ENCODE data around the gene LTF. TPM values are rescaled to one million over a fixed set of nuclear protein-coding genes. Genes with fewer than 3 reads are reported as not detected.
"Not testable (repeated sequence)": the region's sequence is repeated elsewhere in the genome, so short reads cannot be mapped to it uniquely, and the experiment has no call there.

The LTF gene
- total RNA-seq, 1 donor from 2014 or later: 1.4 TPM

DNA sequence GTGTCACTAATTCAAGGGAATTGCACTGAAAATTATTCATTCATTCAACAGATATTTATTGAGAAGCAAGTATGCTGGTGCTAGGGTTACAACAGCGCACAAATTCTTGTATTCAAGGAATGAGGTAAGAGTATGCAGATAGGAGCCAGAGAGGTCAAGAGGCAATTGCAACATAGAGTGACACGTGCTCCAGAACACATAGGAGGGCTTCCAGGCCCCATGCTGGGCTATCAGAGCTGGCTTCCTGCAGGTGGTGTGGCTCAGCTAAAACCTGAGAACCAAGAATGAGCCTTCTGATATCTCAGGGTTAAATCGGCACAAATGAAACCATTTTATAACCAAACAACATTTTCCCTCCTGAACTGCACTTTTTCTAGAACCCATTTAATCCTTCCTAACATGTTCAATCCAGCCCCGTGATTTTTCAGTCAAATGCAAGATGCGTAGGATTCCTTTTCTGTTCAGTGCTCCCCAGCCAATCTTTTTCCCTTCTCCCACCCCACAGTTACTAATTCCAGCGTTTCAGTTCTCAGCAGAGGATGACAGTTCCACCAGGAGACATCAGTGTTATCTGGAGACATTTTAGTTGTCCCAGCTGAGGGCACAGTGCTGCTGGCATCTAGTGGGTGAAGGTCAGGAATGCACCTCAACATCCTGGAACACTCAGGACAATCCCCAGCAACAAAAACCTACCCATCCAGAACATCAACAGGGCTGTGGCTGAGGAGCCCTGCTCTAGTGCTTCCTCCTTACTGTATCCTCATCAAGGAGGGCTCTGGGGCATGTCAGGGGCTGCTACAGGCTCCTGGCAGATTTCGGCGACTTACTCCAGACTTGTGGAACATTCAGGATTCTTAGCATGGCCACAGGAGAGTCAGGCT, 70.9 kb downstream of the LTF start:
- TF ChIP-seq, protein P1, sequence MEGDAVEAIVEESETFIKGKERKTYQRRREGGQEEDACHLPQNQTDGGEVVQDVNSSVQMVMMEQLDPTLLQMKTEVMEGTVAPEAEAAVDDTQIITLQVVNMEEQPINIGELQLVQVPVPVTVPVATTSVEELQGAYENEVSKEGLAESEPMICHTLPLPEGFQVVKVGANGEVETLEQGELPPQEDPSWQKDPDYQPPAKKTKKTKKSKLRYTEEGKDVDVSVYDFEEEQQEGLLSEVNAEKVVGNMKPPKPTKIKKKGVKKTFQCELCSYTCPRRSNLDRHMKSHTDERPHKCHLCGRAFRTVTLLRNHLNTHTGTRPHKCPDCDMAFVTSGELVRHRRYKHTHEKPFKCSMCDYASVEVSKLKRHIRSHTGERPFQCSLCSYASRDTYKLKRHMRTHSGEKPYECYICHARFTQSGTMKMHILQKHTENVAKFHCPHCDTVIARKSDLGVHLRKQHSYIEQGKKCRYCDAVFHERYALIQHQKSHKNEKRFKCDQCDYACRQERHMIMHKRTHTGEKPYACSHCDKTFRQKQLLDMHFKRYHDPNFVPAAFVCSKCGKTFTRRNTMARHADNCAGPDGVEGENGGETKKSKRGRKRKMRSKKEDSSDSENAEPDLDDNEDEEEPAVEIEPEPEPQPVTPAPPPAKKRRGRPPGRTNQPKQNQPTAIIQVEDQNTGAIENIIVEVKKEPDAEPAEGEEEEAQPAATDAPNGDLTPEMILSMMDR (IDR thresholded peaks at IDR 0.05): no peak
- no peaks in the 10 kb centered on the region for H3K36me3 ChIP-seq
- intact Hi-C loops (cut with DNase I): no loop called here

DNA sequence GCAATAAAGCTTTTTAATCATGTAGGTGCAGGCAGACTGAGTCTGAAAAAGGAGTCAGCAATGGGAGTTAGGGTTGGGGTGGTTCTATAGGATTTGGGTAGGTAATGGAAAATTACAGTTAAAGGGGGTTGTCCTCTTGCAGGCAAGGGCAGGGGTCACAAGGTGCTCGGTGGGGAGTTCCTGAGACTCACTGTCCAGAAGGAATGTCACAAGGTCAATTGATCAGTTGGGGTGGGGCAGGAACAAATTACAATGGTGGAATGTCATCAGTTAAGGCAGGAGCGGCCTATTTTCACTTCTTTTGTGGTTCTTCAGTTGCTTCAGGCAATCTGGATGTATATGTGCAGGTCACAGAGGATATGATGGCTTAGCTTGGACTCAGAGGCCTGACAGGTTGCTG, 71.7 kb downstream of the LTF start:
- no peaks in the 10 kb centered on the region for H3K9me3 ChIP-seq
- TF ChIP-seq, protein P1 (IDR thresholded peaks at IDR 0.05): no peak
- no peak for DNase-seq (ENCODE audit: low spot score in 2 of 2)
- no peak overlapping the region for H3K4me3 ChIP-seq
- no peaks in the 10 kb centered on the region for H3K4me1 ChIP-seq
- intact Hi-C loops (cut with DNase I): no loop called here
- no peak overlapping the region for H3K27ac ChIP-seq
- H3K36me3 ChIP-seq: no peaks in the 10 kb centered on the region
- H3K27me3 ChIP-seq: no peaks in the 10 kb centered on the region

More for the DNA sequence above, 70.9 kb downstream of the LTF start:
- Histone ChIP-seq H3K4me1 (no peaks in the 10 kb centered on the region), H3K9me3 (no peaks in the 10 kb centered on the region), H3K27me3 (no peaks in the 10 kb centered on the region), H3K27ac (no peak overlapping the region), H3K4me3 (no peak overlapping the region)
- no peak for DNase-seq (ENCODE audit: low spot score in 2 of 2)

DNA sequence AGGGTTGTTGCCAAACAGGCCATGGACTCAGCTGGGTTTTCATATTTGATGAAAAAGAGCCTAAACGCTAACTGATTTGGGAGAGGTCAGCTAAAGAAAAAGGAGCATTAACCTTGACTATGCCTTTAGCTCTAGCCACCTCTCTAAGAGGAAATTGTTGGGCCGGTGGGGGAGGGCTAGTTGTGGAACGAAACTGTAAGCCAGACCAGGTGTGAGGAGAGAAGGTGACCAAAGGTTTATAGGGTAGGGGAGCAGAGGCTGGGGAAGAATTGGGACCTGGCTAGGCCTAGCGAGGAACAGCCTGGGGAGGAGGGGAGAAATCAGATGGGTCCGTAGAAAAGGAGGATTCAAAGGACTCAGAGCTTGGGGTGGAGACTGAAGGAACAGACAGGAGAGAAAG, 73.2 kb downstream of the LTF start:
- H3K27me3 ChIP-seq; intact Hi-C loops (cut with DNase I); H3K4me3 ChIP-seq; H3K9me3 ChIP-seq; H3K36me3 ChIP-seq; H3K4me1 ChIP-seq; H3K27ac ChIP-seq; DNase-seq (ENCODE audit: low spot score in 2 of 2): not testable (repeated sequence)

DNA sequence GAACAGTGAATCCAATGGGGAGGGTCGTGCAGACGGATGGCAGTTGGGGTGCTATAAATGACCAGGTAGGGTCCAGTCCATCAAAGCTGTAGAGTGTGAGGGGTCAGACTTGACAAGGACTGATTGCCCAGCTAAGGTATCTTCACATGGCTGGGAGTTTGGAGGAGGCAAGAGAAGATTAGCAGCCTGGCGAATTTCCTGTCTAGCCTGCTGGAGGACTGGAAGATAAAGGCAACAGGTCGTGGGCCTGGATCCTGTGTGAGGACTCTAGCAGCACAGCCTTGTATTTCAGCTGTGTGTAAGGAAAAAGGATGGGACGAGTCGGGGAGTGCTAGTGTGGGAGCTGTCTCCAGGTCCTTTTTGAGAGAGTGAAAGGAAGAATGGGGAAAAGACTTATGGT, 75.4 kb downstream of the LTF start:
- H3K9me3 ChIP-seq: no peaks in the 10 kb centered on the region
- intact Hi-C loops (cut with DNase I): no loop called here
- no peaks in the 10 kb centered on the region for H3K27me3 ChIP-seq
- TF ChIP-seq, protein P1 (IDR thresholded peaks at IDR 0.05): no peak
- DNase-seq (ENCODE audit: low spot score in 2 of 2): no peak
- no peaks in the 10 kb centered on the region for H3K4me1 ChIP-seq
- no peak overlapping the region for H3K4me3 ChIP-seq
- no peak overlapping the region for H3K27ac ChIP-seq
- no peaks in the 10 kb centered on the region for H3K36me3 ChIP-seq

DNA sequence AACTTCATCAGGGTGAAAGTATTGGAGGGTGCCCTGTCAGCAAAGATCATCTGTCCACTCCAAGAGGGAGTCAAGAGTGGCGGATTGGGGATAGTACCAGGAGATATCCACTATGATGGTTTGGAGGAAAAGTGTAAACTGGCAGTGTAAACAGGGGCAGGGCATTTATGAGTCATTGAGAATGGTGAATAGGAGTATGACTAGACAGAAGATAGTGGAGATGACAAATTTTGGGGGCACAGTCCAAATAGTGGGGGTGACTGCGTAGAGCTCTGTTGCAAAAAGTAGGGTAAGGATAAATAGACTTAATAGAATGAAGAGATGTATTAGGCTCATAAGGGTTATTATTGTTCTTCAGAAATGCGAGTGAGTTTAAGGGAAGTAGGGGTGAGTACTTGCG, 75.9 kb downstream of the LTF start:
- H3K9me3 ChIP-seq: not testable (repeated sequence)

DNA sequence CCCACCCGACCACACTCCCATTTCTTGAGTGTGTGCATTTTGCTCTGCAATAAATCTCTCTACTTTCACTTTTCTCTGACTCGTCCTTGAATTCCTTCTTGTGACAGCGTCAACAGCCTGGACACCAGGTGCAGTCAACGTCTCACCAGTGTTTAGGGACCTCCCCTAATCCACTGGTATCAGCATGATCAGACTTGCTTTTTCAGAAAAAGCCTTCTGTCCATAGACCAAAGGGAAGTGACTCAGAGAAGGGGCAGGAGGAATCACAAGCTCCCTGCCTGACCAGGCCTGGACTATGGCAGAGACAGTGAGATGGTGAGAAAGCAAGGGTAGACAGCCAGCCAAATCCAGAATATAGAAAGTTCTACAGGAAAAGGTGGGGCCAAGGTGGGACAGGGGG, 78.5 kb downstream of the LTF start:
- DNase-seq (ENCODE audit: low spot score in 2 of 2): no peak
- TF ChIP-seq, protein P1 (IDR thresholded peaks at IDR 0.05): no peak
- intact Hi-C loops (cut with DNase I): no loop called here

More for the DNA sequence above, 75.9 kb downstream of the LTF start:
- H3K27ac ChIP-seq; intact Hi-C loops (cut with DNase I); DNase-seq (ENCODE audit: low spot score in 2 of 2); H3K36me3 ChIP-seq; H3K4me1 ChIP-seq; H3K4me3 ChIP-seq; H3K27me3 ChIP-seq: not testable (repeated sequence)

More for the DNA sequence above, 78.5 kb downstream of the LTF start:
- H3K4me1 ChIP-seq: no peaks in the 10 kb centered on the region
- H3K27me3 ChIP-seq: no peaks in the 10 kb centered on the region
- H3K27ac ChIP-seq: no peak overlapping the region
- no peaks in the 10 kb centered on the region for H3K36me3 ChIP-seq
- no peaks in the 10 kb centered on the region for H3K9me3 ChIP-seq
- no peak overlapping the region for H3K4me3 ChIP-seq

Other genes with a start within 250 kb of the LTF start
- gene CCR3, start 222.4 kb downstream of the LTF start, total RNA-seq: not detected
- 0.11 TPM for gene CCR2, start 110.8 kb downstream of the LTF start, total RNA-seq
- gene CCR5, start 94.0 kb downstream of the LTF start, total RNA-seq: not detected
- not detected for gene CCRL2, start 57.6 kb downstream of the LTF start, total RNA-seq
- not detected for gene RTP3, start 33.1 kb upstream of the LTF start, total RNA-seq
- gene LRRC2, start 101.4 kb upstream of the LTF start, total RNA-seq: not detected
- gene FAM240A, start 147.6 kb upstream of the LTF start, total RNA-seq: not detected
- 49.0 TPM for gene ALS2CL, start 228.8 kb upstream of the LTF start, total RNA-seq
- gene TMIE, start 236.5 kb upstream of the LTF start, total RNA-seq: 8.5 TPM

Data from ascending aorta (tissue), 2 donors.